GM21381 (cell line): ENCODE data around the gene CACNG8.
"Not testable (repeated sequence)": the region's sequence is repeated elsewhere in the genome, so short reads cannot be mapped to it uniquely, and the experiment has no call there.

Experiments
- ATAC-seq: cut with Tn5 transposase; IDR thresholded peaks from one replicate; pipeline ENCODE4 v1.9.1; 2021; ENCODE audit warnings: mild to moderate bottlenecking, moderate library complexity; ENCODE audit not compliant: unreplicated experiment

The CACNG8 gene

DNA sequence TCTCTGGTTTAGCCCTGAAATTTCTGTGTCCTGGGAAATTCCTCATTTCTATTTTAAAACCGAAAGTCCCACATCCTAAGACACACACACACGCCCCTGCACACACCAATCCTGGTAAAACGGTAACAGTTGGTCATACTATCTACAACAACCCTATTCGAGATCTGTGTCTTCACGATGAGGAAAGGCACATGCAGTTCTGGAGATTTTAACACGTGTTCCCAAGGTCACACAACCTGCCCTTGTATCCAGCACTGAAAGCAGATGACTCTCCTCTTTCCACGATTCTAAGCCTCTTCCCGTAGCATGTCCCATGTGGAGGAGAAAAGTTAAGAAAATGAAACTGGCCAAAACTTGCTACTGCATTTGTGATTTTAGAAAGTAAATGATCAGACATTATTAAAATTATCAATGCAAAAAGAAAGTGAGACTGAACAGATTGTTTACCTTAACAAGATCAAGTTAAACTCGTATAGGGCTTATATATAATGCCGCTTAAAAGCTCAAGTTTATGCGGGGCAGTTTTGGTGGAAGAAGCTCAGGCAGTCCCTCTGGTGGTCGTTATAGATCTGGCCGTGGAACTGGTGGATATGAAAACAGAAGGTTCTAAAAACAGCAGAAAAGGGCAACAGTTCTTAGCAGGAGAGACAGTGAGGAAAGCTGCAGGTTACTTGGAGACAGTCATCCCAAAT lies 68.3 kb downstream of the CACNG8 start:
- ATAC-seq = no peak

DNA sequence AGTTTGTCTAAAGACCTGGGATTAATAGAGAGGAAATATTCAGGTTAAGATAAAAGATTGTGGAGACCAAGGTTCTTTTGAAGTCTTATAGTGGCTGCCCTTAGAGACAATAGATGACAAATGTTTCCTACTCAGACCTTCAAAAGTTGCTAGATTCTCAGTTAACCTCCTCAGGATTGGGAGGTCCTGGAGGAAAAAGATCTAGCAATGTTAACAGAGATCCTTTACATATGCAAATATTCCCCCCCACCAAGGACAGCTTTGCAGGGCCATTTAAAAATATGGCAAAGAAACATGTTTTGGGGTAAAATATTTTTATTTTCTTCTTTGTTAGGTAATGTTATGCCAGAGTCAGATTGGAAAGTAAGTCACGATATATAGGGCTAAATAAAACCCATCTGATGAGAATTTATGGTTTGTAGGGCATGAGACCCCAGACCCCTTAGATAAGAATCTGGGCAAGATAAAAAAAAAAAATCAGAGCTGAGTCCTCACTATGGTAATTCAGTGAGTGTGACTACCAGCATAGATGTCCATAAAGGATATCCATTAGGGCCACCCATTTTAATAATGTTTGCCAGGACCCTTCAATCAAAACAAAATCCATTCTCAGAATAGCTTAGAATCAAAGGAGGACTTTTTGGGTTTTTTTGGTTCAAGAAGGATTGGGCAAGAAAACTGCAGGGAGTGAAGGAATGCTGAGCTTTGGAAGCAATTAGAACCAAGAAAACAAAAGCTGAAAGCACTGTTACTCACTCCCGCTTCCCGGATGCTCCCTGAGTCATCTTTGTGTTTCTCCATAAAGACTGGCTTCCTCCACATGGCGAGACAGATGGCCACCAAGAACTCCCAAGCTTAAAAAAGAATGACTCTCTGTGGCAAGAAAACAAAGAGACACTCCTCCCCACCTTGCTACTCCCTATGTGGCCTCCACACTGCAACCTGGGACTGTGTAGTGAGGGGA lies 72.8 kb downstream of the CACNG8 start:
- no peak for ATAC-seq

DNA sequence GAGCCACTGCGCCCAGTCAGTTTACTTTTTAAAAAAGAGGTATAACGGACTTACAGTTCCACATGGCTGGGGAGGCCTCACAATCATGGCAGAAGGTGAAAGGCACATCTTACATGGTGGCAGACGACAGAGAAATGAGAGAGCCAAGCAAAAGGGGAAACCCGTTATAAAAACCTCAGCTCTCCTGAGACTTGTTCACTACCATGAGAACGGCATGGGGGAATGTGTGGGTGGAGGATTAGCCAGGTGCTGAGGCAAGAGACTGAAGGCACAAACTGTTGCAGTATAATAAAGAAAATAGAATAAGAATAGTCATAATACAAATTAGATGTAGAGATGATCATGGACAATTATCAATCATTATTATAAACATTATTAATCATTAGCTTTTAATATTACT lies 73.8 kb downstream of the CACNG8 start:
- ATAC-seq = not testable (repeated sequence)
